H1 (cell line): Measurements from ENCODE around the gene AGAP1. TPM values are rescaled to one million over a fixed set of nuclear protein-coding genes. Genes with fewer than 3 reads are reported as not detected.
A peak's percentile ranks its signal among the peaks of the same experiment; 100 is the strongest.

ENCODE experiments used
- CTCF ChIA-PET: fragments of 300-600 bp; sonication (Branson Sonifier 250); formaldehyde crosslinking; loops from one replicate; lab custom pipeline; 2021; ENCODE audit not compliant: partially characterized antibody; lab: Charles Lee
- POLR2A ChIA-PET: fragments of 300-600 bp; sonication (Branson Sonifier 250); formaldehyde crosslinking; loops from one replicate; lab custom pipeline; 2021; ENCODE audit warnings: inconsistent platforms; ENCODE audit not compliant: partially characterized antibody; lab: Charles Lee
- DNase-seq, 2 experiments: peaks; one replicate each; pipeline versions ENCODE4 v3.0.0 to v3.0.0-alpha.2; 2010 to 2022; ENCODE audit warnings: low spot score in 2 of 2, low read depth in 1 of 2, mixed read lengths in 1 of 2
- FAIRE-seq: peaks from 2 replicates; lab custom pipeline; 2011; peaks lifted over from hg19 to GRCh38; lab: Jason Lieb, UNC
- H2AFZ ChIP-seq: 2 replicates; pipeline ENCODE4 v1.8.1; 2012; ENCODE audit warnings: low read length, inconsistent platforms
- H2AK5ac ChIP-seq: 2 replicates; pipeline ENCODE4 v1.6.1; 2013; ENCODE audit warnings: low read depth, low read length
- H2BK120ac ChIP-seq: replicated peaks from 2 replicates; pipeline ENCODE3; 2013; ENCODE audit warnings: low read depth, low read length, inconsistent platforms
- H2BK12ac ChIP-seq: 2 replicates; pipeline ENCODE4 v1.6.1; 2013; ENCODE audit warnings: low read depth, low read length
- H2BK15ac ChIP-seq: 2 replicates; pipeline ENCODE4 v1.6.1; 2013; ENCODE audit warnings: low read length
- H2BK20ac ChIP-seq: 2 replicates; pipeline ENCODE4 v1.6.1; 2013; ENCODE audit warnings: low read length
- H2BK5ac ChIP-seq: 2 replicates; pipeline ENCODE4 v1.6.1; 2013; ENCODE audit warnings: low read depth, low read length
- H3K14ac ChIP-seq: 2 replicates; pipeline ENCODE4 v1.6.1; 2013; ENCODE audit warnings: inconsistent platforms; ENCODE audit not compliant: insufficient read length
- H3K18ac ChIP-seq: 2 replicates; pipeline ENCODE4 v1.6.1; 2013; ENCODE audit warnings: low read length; ENCODE audit errors: extremely low read depth
- H3K23ac ChIP-seq: 2 replicates; pipeline ENCODE4 v1.6.1; 2013; ENCODE audit warnings: inconsistent platforms; ENCODE audit not compliant: insufficient read length
- H3K23me2 ChIP-seq: 2 replicates; pipeline ENCODE4 v1.6.1; 2013; ENCODE audit warnings: low read depth, low read length
- H3K27ac ChIP-seq: 2 replicates; pipeline ENCODE4 v1.6.1; 2011; ENCODE audit warnings: low read depth, low read length, inconsistent platforms
- H3K27me3 ChIP-seq, 4 experiments: replicated peaks in 1 of 4; 1 replicate in 1 of 4; 2 replicates in 3 of 4; pipeline versions ENCODE4 v1.6.1 to v1.8.1; 2011 to 2013; ENCODE audit warnings: low read length in 3 of 4, mild to moderate bottlenecking in 3 of 4, inconsistent platforms in 2 of 4, mixed read lengths in 2 of 4, moderate library complexity in 1 of 4; ENCODE audit not compliant: control insufficient read depth in 3 of 4, insufficient read depth in 3 of 4; ENCODE audit errors: extremely low read depth in 1 of 4
- H3K36me3 ChIP-seq, 4 experiments: 2 replicates each; pipeline versions ENCODE4 v1.6.1 to v1.8.1; 2011 to 2013; ENCODE audit warnings: mild to moderate bottlenecking in 4 of 4, low read length in 3 of 4, moderate library complexity in 2 of 4, control low read depth in 1 of 4, inconsistent platforms in 1 of 4; ENCODE audit not compliant: insufficient read depth in 4 of 4, control insufficient read depth in 2 of 4
- H3K4ac ChIP-seq: replicated peaks from 2 replicates; pipeline ENCODE3; 2013; ENCODE audit warnings: low read length, low read depth, mixed read lengths, inconsistent platforms; ENCODE audit not compliant: insufficient read length
- H3K4me1 ChIP-seq, 4 experiments: replicated peaks in 1 of 4; 1 replicate in 1 of 4; 2 replicates in 3 of 4; pipeline versions ENCODE4 v1.6.1 to v1.8.1; 2011 to 2013; ENCODE audit warnings: low read length in 3 of 4, inconsistent platforms in 2 of 4, mixed read lengths in 1 of 4; ENCODE audit not compliant: insufficient read depth in 4 of 4, control insufficient read depth in 3 of 4
- H3K4me2 ChIP-seq, 2 experiments: 2 replicates each; pipeline versions ENCODE4 v1.6.1 to v1.8.1; 2011 to 2013; ENCODE audit warnings: low read depth in 2 of 2, low read length in 2 of 2, control low read depth in 1 of 2, inconsistent platforms in 1 of 2, mild to moderate bottlenecking in 1 of 2; ENCODE audit not compliant: insufficient read depth in 1 of 2
- H3K4me3 ChIP-seq, 4 experiments: fragments of 200-600, 300-600 bp in 1 of 4; sonication (generic), shearing (Covaris generic), sonication (Bioruptor Twin) in 1 of 4; 2 replicates each; pipeline versions ENCODE4 v1.5.1 to v1.8.1; 2011 to 2016; ENCODE audit warnings: low read length in 4 of 4, low read depth in 3 of 4, control low read depth in 2 of 4, inconsistent platforms in 2 of 4, mild to moderate bottlenecking in 2 of 4, mixed read lengths in 1 of 4, moderate library complexity in 1 of 4; ENCODE audit not compliant: insufficient read depth in 2 of 4; ENCODE audit errors: extremely low read depth in 1 of 4
- H3K56ac ChIP-seq: replicated peaks from 2 replicates; pipeline ENCODE3; 2013; ENCODE audit warnings: low read depth, mild to moderate bottlenecking, mixed read lengths, low read length, inconsistent platforms; ENCODE audit not compliant: insufficient read length
- H3K79me1 ChIP-seq: 2 replicates; pipeline ENCODE4 v1.6.1; 2013; ENCODE audit warnings: low read depth, low read length, control low read depth
- H3K79me2 ChIP-seq, 2 experiments: 2 replicates each; pipeline versions ENCODE4 v1.6.1 to v1.8.1; 2012 to 2013; ENCODE audit warnings: low read length in 2 of 2, mild to moderate bottlenecking in 2 of 2, inconsistent platforms in 1 of 2; ENCODE audit not compliant: insufficient read depth in 2 of 2, control insufficient read depth in 1 of 2
- H3K9ac ChIP-seq, 4 experiments: replicated peaks in 1 of 4; 1 replicate in 1 of 4; 2 replicates in 3 of 4; pipeline versions ENCODE4 v1.6.1 to v1.8.1; 2011 to 2013; ENCODE audit warnings: low read depth in 3 of 4, low read length in 3 of 4, control low read depth in 2 of 4, mild to moderate bottlenecking in 2 of 4, moderate library complexity in 2 of 4, inconsistent platforms in 1 of 4; ENCODE audit errors: extremely low read depth in 1 of 4
- H3K9me3 ChIP-seq, 2 experiments: 2 replicates each; pipeline versions ENCODE4 v1.6.1 to v1.8.1; 2012 to 2013; ENCODE audit warnings: mild to moderate bottlenecking in 2 of 2, moderate library complexity in 2 of 2, control low read depth in 1 of 2, inconsistent platforms in 1 of 2, low read depth in 1 of 2, low read length in 1 of 2, mixed read lengths in 1 of 2; ENCODE audit not compliant: insufficient read depth in 2 of 2
- H4K20me1 ChIP-seq, 2 experiments: replicated peaks in 1 of 2; 2 replicates each; pipeline versions ENCODE3 to v1.8.1; 2011 to 2013; ENCODE audit warnings: inconsistent platforms in 2 of 2, low read length in 2 of 2, mild to moderate bottlenecking in 1 of 2; ENCODE audit not compliant: insufficient read depth in 2 of 2, control insufficient read depth in 1 of 2
- H4K5ac ChIP-seq: 2 replicates; pipeline ENCODE4 v1.6.1; 2013; ENCODE audit warnings: low read length, low read depth, mixed read lengths, inconsistent platforms; ENCODE audit not compliant: insufficient read length
- H4K8ac ChIP-seq: 2 replicates; pipeline ENCODE4 v1.8.0; 2013; ENCODE audit warnings: mild to moderate bottlenecking, moderate library complexity, low read length, inconsistent platforms; ENCODE audit not compliant: insufficient read depth; ENCODE audit errors: extremely low read depth
- H4K91ac ChIP-seq: replicated peaks from 2 replicates; pipeline ENCODE3; 2013; ENCODE audit warnings: low read length, mixed read lengths, inconsistent platforms; ENCODE audit not compliant: insufficient read length
- CHD2 ChIP-seq: IDR thresholded peaks from 2 replicates; pipeline ENCODE4 v1.6.1; 2012; ENCODE audit warnings: low read length, improper control_type of control experiment
- EGR1 ChIP-seq: IDR thresholded peaks from 2 replicates; pipeline ENCODE4 v1.6.1; 2011; ENCODE audit warnings: low read depth, low read length, borderline replicate concordance
- POLR2A ChIP-seq, 2 experiments: IDR thresholded peaks; 1 replicate in 1 of 2; 2 replicates in 1 of 2; pipeline ENCODE4 v1.6.1; 2011; ENCODE audit warnings: low read depth in 2 of 2, low read length in 2 of 2, mild to moderate bottlenecking in 2 of 2; ENCODE audit errors: control extremely low read depth in 1 of 2
- RFX5 ChIP-seq: IDR thresholded peaks from 2 replicates; pipeline ENCODE4 v1.6.1; 2011; ENCODE audit warnings: low read depth, low read length, improper control_type of control experiment, borderline replicate concordance
- TAF1 ChIP-seq: IDR thresholded peaks from 2 replicates; pipeline ENCODE4 v1.6.1; 2011; ENCODE audit warnings: mild to moderate bottlenecking, low read depth, low read length
- WGBS, 2 experiments: shearing (Covaris generic) in 1 of 2; methylation state at CpG; one replicate each; pipeline versions ENCODE4 v1.1.6 to v1.1.7; 2013 to 2015; ENCODE audit warnings: low lambda C conversion rate in 2 of 2, mixed read lengths in 2 of 2, inconsistent platforms in 1 of 2, low coverage in 1 of 2, missing lambda C conversion rate in 1 of 2; ENCODE audit not compliant: insufficient replicate concordance in 2 of 2, insufficient coverage in 1 of 2, insufficient read length in 1 of 2; ENCODE audit errors: extremely low coverage in 1 of 2, missing lambda C conversion rate in 1 of 2; 5-methylcytosine and 5-hydroxymethylcytosine counted together
- polyA plus RNA-seq, 7 experiments: library from polyadenylated mRNA; depleted of rRNA in 3 of 7; stranded (reverse) in 5 of 7; unstranded in 2 of 7; fragments of >200 nt in 5 of 7; fragments of 200-250 nt in 2 of 7; gene quantifications; 1 replicate in 5 of 7; 2 replicates in 1 of 7; 4 replicates in 1 of 7; pipeline versions ENCODE4 v1.2.1 to v1.2.3, GENCODE V29; 2011 to 2013; ENCODE audit warnings: missing spikeins in 2 of 7, mixed read lengths in 2 of 7
- total RNA-seq: library from RNA; stranded (reverse); fragmentation: NEBNext Ultra II Directional; extraction: Animal tissue kit (Norgen Biotek cat#: 25700); gene quantifications from 2 replicates; pipeline ENCODE4 v1.2.1, GENCODE V29; 2021
- TF ChIP-seq, protein P1 (sequence below): IDR thresholded peaks from 2 replicates; pipeline ENCODE4 v1.6.1; 2012; ENCODE audit warnings: inconsistent platforms

The AGAP1 gene
- total and polyA plus RNA-seq, 2 of the 8 experiments (the other 6 are each of a cell fraction or from before 2014, with no cell fraction given): 18.1 to 39.4 TPM

DNA sequence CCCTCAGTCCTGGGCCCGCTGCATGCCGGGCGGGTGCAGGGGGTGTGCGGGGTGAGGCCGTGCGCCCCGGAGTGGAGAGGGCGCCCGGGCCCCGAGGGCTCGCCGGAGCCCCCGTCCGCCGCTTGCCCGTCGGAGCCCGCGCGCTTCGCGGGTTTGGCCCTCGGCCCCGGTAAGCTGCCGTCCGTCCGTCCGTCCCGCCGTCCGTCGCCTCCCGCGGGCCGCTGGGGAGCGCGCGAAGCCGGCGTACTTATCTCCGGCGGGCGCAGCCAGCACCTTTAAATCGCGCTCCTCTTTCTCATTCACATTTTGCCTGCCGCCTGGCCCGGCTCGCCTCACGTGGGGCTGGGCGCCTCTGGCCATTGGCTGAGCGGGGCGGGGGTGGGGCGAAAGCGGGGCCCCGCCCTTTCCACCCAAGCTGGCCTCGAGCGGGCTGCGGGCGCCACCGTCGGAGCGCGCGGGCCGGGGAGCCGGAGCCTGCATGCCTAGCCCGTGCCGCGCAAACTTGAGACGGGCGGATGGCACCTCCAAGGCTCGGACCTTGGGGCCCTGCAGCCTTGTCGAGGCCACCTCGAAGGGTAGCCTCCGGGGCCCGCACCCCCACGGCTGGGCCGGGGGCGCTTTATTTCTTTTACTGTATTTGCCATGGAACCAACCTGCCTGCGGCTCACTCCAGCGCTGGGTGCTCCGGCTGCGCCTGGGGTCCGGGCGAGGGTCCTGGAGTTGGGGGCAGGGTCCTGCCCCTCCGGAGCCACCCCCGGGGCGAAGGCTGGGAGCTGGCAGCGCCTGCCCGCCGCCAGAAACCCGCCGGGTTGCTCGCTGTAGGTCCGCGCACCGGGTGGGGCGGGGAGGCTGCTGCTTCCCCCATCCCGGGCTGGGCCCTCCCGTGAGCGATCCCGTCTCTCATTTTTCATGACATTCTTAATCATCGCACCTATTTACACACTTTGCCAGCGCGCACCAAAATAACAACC, 674.6 kb downstream of the AGAP1 start, which contains the start of gene GBX2:
TSS of gene GBX2 (minus strand) at position 277 of the 971 bp plus-strand sequence. CDS start 415 bp downstream, outside the sequence.
- H2AFZ ChIP-seq: no peak within 1 kb of the TSS
- POLR2A ChIA-PET: interaction anchor here (2.1 to 4.9 kb wide), 3 partner anchors 8 to 27 kb away, joined by 5 to 54 read pairs (median 7); no protein-coding TSS in a partner anchor
- TF ChIP-seq POLR2A (IDR thresholded peaks at IDR 0.05; ENCODE audit: control extremely low read depth in 1 of 2, low read depth in 2 of 2, low read length in 2 of 2) (peak in 1 of 2 experiments; percentile 38; a peak in 1 of 3 replicates), RFX5 (no peak), TAF1 (peak; percentile 56; the same call in 1 of the 2 replicates), CHD2 (0 out of 2 replicates have a peak, but pooled peaks have one; percentile 8), EGR1 (0 out of 2 replicates have a peak, but pooled peaks have one; percentile 25)
- TF ChIP-seq, protein P1, sequence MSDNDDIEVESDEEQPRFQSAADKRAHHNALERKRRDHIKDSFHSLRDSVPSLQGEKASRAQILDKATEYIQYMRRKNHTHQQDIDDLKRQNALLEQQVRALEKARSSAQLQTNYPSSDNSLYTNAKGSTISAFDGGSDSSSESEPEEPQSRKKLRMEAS: peak; percentile 93

More for the DNA sequence above, 674.6 kb downstream of the AGAP1 start, which contains the start of gene GBX2:
- Histone ChIP-seq H3K4ac (no peak within 1 kb of the TSS), H4K8ac (peak within 1 kb of the TSS; percentile 84), H3K27ac (no peak within 1 kb of the TSS), H3K9me3 (no peaks in the 10 kb centered on the region), H2BK20ac (peak within 1 kb of the TSS; percentile 55; the same call in 1 of the 2 replicates), H2BK120ac (no peak within 1 kb of the TSS), H4K91ac (peak within 1 kb of the TSS; percentile 57), H3K18ac (peak within 1 kb of the TSS; percentile 78), H3K4me2 (peak within 1 kb of the TSS; percentile 59 to 83), H3K23me2 (peaks cover 26% of the 10 kb centered on the region; the same call in 1 of the 2 replicates), H3K36me3 (peaks cover 0 to 7% (median 0%) of the 10 kb centered on the region in 4 experiments; a peak in 2 of 8 replicates), H3K79me2 (no peaks in the 10 kb centered on the region), H2AK5ac (no peak within 1 kb of the TSS), H3K27me3 (peaks cover 91 to 100% (median 97%) of the 10 kb centered on the region in 4 experiments), H2BK15ac (no peak within 1 kb of the TSS), H3K56ac (no peak within 1 kb of the TSS), H2BK5ac (peak within 1 kb of the TSS; percentile 24; the same call in 1 of the 2 replicates), H3K4me1 (peaks cover 11 to 57% (median 36%) of the 10 kb centered on the region in 4 experiments), H3K4me3 (peak within 1 kb of the TSS; percentile 11 to 59 (median 26)), H2BK12ac (peak within 1 kb of the TSS; percentile 77), H3K23ac (no peak within 1 kb of the TSS), H3K79me1 (no peaks in the 10 kb centered on the region), H3K14ac (no peak within 1 kb of the TSS), H3K9ac (no peak within 1 kb of the TSS), H4K5ac (no peak within 1 kb of the TSS), H4K20me1 (peaks cover 22 to 30% of the 10 kb centered on the region in 2 experiments)
- WGBS, 2 experiments: 3% methylated on average over 40 of the region's 105 CpGs; no CpG with 5 or more reads in 1 of the 2 experiments
- DNase-seq (peak in 1 of 2 experiments; percentile 87), FAIRE-seq (no peak)
- CTCF ChIA-PET: interaction anchor here (0.7 to 2.2 kb wide), 9 partner anchors 9 to 235 kb away, joined by 3 to 15 read pairs (median 4); no protein-coding TSS in a partner anchor
